GM21515 (cell line): Measurements from ENCODE around the gene SLC27A1.
A peak's percentile ranks its signal among the peaks of the same experiment; 100 is the strongest.

Experiments
- ATAC-seq: cut with Tn5 transposase; IDR thresholded peaks from one replicate; pipeline ENCODE4 v1.9.1; 2021; ENCODE audit not compliant: unreplicated experiment

SLC27A1 gene

GRCh38 chr19:17470068-17470841 is at the start of gene SLC27A1:
Gene SLC27A1, plus strand, starts transcription at chr19:17470524. Its CDS starts 17 bp downstream, at chr19:17470541.
- peak; percentile 67 for ATAC-seq

DNA sequence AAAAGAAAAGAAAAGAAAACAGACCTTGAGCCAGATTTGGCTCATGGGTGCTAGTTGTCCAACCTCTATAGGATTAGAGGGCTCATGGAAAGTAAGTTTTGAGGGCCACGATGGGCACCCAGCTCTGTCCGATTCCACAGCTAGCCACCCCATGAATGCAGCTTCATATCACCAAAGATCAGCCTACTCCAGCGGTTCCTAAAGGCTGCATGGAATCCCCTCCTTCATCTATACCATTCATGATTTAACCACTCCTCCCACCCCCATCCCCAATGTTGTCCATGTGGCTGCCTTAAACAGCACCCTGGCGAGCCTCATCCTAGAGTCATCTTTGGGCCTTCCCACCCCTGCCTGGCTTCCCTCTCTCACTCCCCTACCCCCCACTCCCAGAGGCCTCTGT is 48.4 kb upstream of the SLC27A1 start:
- no peak for ATAC-seq

GRCh38 chr19:17423429-17424208 is 46.7 kb upstream of the SLC27A1 start:
- no peak for ATAC-seq

- ATAC-seq, result no peak
Observed at GRCh38 chr19:17424743-17425365, 45.5 kb upstream of the SLC27A1 start.

GRCh38 chr19:17429641-17430113 is 40.6 kb upstream of the SLC27A1 start:
- no peak for ATAC-seq

DNA sequence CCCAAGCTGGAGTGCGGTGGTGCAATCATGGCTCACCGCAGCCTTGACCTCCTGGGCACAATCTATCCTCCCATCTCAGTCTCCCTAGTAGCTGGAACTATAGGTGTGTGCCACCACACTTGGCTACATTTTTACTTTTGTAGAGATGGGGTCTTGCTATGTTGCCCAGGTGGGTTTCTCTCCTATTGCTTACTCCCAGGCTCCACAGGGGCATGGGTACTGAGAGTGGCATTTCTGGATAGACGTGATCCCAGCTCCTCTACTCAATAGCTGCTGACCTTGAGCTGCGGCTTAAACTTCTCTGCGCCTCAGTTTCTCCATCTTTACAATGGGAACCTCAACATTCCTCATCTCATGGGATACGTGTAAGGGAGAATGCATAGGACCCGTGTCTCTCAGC is 38.9 kb upstream of the SLC27A1 start:
- no peak for ATAC-seq

DNA sequence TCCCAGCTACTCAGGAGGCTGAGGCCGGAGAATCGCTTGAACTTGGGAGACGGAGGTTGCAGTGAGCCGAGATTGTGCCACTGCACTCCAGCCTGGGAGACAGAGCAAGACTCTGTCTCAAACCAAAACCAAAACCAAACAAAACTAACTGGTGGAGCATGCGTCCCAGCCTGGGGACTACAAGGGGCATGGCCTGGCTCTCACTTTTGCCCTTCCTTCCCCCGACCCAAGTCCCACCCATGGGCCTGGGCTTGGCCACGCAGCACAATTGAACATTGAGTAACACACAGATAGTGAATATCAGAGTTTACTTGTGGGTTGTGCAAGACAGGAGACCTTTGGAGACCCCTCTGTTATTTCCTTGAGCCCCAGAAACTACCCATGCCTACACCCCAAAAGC is 35.1 kb upstream of the SLC27A1 start:
- no peak for ATAC-seq

DNA sequence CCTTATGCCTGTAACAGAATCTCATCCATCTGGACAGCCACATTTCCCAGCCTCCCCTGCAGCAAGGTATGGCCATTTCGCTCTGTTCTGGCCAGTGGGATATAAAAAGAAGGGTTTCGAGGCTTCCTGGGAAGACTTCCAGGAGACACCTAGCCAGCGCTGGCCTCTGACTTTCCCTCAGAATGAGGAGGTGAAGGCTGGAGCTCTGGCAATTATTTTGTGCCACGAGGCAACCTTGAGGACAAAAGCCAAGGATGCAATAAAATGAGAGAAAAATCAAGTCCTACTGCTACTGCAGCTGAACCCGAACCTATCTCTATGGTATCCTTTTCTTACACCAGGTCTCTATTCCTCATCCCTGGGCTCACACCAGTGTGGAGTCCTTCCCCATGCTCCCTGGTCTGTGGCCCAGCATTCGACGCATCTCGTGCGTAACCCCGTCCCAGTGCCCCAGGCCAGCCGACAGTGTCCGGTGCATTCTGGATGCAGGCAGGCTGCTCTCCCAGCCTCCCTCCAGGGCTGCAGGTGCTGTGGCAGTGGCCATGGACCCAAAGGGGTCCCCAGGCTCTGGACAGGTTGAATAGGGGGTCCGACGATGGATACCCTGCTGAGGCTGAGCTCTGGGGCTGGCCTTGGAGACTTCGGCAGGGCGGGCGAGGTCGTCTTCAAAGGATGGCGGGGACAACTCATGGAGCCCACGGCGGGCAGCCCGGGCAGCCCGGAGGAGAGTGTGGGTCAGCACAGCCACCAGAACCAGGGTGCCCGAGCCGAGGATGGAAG is 34.0 kb upstream of the SLC27A1 start:
- ATAC-seq, result no peak

GRCh38 chr19:17436874-17437267 is 33.5 kb upstream of the SLC27A1 start:
- no peak for ATAC-seq

DNA sequence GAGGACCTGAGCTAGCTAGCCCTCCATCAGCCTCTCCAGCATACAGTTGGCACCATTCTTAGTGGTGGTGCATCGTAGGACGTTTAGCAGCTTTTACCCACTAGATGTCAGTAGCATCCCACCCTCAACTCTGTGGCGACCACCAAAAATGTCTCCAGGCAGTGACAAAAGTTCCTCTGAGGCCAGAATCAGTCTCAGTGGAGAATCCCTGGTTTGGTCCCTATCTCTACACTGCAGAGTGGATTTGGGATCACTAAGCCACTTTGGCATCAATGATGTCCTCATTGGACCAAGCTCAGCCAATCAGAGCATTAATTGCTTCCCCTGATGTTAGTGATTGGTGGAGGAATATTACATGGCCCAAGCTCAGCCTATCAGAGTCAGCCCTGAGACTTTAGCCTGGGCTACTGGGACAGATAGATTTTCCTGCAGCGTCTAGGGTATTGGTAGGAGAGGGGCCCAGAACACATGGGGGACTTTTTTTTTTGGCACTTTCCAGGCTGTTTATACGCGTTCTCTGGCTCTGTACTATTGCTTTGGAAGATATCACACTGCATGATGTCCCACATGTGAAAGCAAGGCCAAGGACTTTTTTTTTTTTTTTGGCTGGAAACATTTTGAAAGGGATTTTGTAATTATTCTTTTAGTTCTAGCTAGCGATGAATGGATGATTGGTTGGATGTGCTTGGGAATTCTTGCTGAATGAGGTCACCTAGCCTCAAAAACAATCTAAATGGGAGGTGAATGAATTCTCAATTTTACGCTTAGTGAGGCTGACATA is 28.9 kb upstream of the SLC27A1 start:
- no peak for ATAC-seq

DNA sequence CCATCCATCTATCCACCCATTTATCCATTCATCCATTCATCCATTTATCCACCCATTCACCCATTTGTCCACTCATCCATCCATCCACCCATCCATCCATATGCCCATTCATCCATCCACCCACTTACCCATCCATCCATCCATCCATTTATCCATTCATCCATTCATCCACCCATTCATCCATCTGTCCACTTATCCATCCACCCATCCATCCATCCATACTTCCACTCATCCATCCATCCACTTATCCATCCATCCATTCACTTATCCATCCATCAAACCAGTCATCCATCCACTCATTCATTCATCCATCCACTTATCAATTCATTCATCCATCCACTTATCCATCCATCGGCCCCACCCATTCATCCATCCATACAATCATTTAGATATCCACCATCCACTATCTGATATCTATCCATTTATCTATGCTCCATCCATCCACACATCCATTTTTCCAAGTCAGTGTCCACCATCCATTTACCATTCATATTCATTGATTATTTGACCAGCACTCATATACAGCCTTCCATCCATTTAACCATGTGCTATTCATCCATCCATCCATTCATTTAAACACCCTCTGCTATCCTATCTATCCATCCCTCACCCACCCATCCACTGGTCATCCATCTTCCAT is 24.7 kb upstream of the SLC27A1 start:
- ATAC-seq, result no peak

DNA sequence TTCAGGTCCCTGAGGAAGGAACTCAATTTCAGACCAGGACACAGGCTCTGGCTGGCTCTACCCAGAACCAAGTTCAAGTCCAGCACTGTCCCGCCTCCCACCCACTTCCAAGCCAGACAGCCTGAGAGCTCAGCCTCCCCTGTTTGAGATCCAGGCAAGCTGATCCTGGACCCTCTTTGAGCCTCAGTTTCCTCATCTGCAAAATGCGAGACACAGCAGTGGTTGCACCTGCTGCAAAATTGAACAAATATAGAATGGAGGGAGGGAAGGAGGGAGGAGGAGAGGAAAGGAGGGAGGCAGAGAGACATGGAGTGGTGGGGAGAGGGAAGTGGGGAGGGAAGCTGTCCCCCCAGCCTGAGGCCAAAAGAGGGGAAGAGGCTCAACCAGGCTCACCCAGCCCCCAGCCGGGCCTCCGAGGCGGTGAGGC is 22.6 kb upstream of the SLC27A1 start:
- ATAC-seq, result no peak

GRCh38 chr19:17448131-17448967 is 22.0 kb upstream of the SLC27A1 start, which contains the start of gene TMEM221:
Gene TMEM221, minus strand, starts transcription at chr19:17448668. Its CDS starts 206 bp downstream, at chr19:17448462.
- ATAC-seq, result no peak

DNA sequence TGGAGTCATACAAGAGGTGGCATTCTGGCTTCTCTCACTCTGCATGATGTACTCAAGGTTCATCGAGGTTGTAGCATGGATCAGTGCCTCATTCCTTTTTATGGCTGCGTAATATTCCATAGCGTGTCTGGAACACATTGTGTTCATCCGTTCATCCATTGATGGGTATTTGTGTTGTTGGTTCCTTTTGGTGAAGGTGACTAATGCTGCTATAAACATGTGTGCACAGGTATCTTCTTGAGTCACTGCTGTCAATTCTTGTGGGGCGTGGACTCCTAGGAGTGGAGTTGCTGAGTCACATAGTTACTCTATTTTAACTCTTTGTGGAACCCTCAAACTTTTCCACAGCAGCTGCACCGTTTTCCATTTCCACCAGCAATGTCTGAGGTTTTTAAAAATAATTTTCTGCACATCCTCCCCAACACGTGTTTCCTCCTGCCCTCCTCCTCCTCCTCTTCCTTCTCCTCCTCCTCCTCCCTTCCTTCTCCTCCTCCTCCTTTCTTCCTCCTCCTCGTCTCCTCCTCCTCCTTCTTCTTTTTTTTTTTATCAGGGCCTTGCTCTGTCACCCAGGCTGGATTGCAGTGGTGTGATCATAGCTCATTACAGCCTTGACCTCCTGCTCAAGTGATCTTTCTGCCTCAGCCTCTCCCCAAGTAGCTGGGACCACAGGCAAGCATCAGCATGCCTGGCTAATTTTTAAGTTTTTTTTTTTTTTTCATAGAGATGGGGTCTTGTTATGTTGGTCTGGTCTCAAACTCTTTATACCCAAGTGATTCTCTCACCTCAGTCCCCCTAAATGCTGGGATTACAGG is 19.9 kb upstream of the SLC27A1 start:
- no peak for ATAC-seq

- ATAC-seq, result no peak
Observed at GRCh38 chr19:17451820-17452219, 18.5 kb upstream of the SLC27A1 start.

DNA sequence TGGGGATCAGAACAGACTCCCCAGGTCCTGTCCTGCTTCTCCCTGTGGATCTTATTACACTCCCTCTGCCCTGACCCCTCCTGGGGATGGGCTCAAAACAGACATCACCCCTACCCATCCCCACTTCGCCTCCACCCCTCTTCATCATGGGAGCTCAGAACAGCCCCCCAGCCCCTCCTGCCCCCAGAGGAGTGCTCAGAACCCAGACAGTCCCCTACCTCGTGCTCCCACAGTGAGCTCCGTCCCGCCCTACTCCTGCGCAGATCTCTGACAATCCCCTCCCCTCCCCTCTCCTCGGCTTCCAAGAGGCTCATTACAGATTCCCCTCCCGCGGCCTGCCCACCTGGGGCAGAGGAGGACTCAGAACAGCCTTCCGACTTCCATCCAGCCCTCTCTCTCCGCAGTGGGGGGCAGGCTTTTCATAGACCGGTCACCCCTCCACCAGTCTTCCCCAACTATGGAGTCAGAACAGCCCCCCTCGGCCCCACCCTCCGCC is 15.7 kb upstream of the SLC27A1 start:
- ATAC-seq, result no peak

- ATAC-seq, result no peak
Observed at GRCh38 chr19:17455308-17456123, 14.8 kb upstream of the SLC27A1 start.
